Brain microvascular endothelial cell (primary cell): ENCODE results near the gene ATP2B2.

Source experiments
- DNase-seq: peaks from one replicate; pipeline ENCODE4 v3.0.0-alpha.2; 2020
- H3K27ac ChIP-seq: fragments of 250-450 bp; sonication (Bioruptor Pico); 2 replicates; pipeline ENCODE4 v1.5.1; 2020; ENCODE audit warnings: mild to moderate bottlenecking, moderate library complexity
- H3K27me3 ChIP-seq: fragments of 250-450 bp; sonication (Bioruptor Pico); replicated peaks from 2 replicates; pipeline ENCODE4 v1.5.1; 2020; ENCODE audit warnings: mild to moderate bottlenecking
- H3K36me3 ChIP-seq: fragments of 250-450 bp; sonication (Bioruptor Pico); replicated peaks from 2 replicates; pipeline ENCODE4 v1.5.1; 2020; ENCODE audit warnings: mild to moderate bottlenecking
- H3K4me3 ChIP-seq: 2 replicates; pipeline ENCODE4 v1.5.1; 2011; ENCODE audit warnings: low read depth, mild to moderate bottlenecking, control low read depth, low read length, moderate library complexity
- in situ Hi-C: cut with HindIII; loops from 2 replicates; pipeline ENCODE4 v1.10.0; 2017; ENCODE audit warnings: low sequenced_read_pairs, low pct_ligation_motif_present
- TF ChIP-seq, protein P1 (sequence below): IDR thresholded peaks from 2 replicates; pipeline ENCODE4 v1.5.1; 2011; ENCODE audit warnings: low read depth, mild to moderate bottlenecking, moderate library complexity, low read length, control low read depth, inconsistent platforms; ENCODE audit errors: missing control alignments

Gene ATP2B2

DNA sequence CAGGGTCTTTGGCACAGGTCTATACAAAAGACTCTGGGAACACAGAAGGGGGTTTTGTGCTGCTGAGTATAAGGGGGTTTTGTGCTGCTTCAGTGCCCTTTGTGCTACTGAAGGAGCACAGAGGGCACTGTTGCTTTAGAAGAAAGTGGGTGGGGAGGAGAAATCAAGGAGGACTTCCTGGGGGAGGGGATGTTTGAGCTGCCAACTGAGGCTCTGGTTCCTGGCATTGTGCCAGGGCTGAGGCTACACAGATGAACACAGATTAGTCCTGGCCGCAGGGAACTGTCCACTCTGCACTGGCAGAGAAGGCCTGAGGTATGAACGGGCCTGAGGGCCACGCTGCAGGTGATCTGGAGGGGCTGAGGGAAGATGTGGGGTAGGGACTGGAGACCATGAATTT is 152.2 kb downstream of the ATP2B2 start:
- no peaks in the 10 kb centered on the region for H3K27me3 ChIP-seq
- in situ Hi-C loops, result no loop called here
- H3K27ac ChIP-seq, result peak overlapping the region; percentile 79
- H3K4me3 ChIP-seq, result no peak overlapping the region
- no peak for DNase-seq
- no peaks in the 10 kb centered on the region for H3K36me3 ChIP-seq
- TF ChIP-seq, protein P1, sequence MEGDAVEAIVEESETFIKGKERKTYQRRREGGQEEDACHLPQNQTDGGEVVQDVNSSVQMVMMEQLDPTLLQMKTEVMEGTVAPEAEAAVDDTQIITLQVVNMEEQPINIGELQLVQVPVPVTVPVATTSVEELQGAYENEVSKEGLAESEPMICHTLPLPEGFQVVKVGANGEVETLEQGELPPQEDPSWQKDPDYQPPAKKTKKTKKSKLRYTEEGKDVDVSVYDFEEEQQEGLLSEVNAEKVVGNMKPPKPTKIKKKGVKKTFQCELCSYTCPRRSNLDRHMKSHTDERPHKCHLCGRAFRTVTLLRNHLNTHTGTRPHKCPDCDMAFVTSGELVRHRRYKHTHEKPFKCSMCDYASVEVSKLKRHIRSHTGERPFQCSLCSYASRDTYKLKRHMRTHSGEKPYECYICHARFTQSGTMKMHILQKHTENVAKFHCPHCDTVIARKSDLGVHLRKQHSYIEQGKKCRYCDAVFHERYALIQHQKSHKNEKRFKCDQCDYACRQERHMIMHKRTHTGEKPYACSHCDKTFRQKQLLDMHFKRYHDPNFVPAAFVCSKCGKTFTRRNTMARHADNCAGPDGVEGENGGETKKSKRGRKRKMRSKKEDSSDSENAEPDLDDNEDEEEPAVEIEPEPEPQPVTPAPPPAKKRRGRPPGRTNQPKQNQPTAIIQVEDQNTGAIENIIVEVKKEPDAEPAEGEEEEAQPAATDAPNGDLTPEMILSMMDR, result no peak

DNA sequence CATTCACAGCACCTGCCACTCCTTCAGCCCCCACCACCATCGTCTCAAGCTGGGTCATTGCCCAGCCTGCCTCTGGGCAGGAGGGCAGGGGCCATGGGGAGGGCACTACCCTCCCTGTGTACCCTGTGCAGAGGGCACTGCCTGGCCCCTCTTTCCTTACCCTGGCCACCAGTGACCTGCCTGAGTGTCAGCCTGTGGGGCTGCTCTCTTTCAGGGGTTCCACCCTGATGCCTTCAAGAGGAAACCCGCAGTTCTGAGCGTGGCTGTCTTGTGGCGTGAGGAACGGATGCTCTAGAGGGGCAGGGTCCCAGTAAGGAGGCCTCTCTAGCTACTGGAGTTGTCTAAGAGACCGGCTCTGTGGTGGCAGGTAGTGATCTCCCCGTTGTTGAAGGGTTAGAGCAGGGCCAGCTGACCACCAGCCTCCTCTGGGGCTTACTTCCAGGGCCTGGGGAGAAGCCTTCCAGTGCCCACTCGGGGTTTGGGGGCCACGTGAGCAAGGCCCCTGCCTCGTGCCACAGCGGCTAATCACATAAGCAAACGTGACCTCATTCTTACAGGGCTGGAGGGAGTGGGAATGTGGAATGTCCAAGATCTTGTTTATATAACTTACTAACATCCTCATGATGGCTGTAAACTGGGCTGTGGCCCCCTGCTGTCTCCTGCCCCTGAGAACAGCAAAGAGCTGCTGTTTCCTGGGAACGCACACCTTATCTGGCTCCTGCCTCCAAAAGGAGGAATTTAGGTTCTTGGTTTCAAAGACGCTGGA is 153.1 kb downstream of the ATP2B2 start:
- H3K36me3 ChIP-seq, result no peaks in the 10 kb centered on the region
- no peak overlapping the region for H3K4me3 ChIP-seq
- TF ChIP-seq, protein P1, result peak; percentile 44
- DNase-seq, result peak; percentile 95
- no peaks in the 10 kb centered on the region for H3K27me3 ChIP-seq
- peak overlapping the region; percentile 79 for H3K27ac ChIP-seq
- in situ Hi-C loops, result no loop called here

DNA sequence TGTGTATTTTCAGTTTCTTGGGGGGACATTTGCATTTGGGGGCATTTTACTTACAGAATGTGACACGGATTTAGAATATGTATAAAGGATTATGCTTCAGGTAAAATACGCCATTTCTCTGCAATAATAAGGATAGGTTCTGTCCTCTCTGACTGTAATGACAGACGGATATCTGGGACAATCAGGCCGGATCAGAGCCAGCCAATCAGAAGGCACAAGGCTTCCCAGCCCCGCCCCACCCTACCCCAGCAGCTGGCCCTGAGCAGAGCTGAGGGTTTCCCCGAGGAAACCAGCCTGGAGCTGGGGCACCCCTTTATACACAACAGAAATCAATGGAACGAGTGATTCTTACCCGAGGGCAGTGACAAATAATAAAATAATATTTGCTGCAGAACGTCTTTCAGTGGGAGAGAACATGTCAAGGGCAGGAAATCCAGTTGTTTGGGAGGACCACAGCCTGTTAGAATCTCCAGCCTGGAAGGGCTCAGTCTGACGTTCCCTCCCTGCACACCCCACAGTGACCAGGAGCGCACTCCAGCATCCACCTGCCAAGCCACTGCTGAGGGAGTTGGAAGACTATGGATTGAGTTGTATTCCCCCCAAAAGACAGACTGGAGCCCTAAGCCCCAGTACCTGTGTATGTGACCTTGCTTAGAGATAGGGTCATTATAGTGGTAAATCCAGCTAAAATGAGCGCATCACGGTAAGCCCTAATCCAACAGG is 154.2 kb downstream of the ATP2B2 start:
- Histone ChIP-seq H3K4me3 (no peak overlapping the region), H3K27me3 (no peaks in the 10 kb centered on the region), H3K27ac (no peak overlapping the region), H3K36me3 (no peaks in the 10 kb centered on the region)
- DNase-seq, result no peak
- in situ Hi-C loops, result no loop called here
- TF ChIP-seq, protein P1, result no peak

DNA sequence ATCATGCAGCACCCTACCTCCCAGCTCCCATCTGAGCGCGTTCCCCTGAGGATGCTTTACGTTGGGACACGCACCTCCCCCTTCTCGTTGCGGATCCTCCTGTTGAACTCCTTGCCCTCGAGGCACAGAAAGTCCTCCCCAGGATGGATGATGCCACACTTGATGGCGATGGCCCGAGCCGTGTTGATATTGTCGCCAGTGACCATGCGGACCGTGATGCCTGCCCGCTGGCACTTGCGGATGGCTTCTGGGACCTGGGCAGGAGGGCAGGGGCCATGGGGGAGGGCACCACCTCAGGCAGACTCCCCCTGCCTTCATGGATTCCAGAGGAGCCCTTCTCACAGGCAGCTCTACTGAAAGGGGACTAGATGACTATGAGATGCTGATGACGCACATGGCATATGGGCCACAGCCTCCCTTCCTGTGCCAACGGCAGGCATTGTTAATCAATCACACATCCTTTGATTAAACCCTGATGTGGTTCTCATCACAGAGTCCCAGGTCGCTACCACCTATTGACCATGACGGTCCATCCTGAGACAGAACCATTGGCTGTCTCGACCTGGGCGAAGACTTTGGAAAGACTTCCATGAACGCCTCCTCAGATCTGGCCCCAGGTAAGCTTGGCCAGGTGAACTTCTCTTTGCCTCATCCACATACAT is 154.9 kb downstream of the ATP2B2 start:
- H3K36me3 ChIP-seq, result no peaks in the 10 kb centered on the region
- TF ChIP-seq, protein P1, result no peak
- H3K27me3 ChIP-seq, result no peaks in the 10 kb centered on the region
- DNase-seq, result no peak
- in situ Hi-C loops, result no loop called here
- H3K27ac ChIP-seq, result no peak overlapping the region
- no peak overlapping the region for H3K4me3 ChIP-seq

DNA sequence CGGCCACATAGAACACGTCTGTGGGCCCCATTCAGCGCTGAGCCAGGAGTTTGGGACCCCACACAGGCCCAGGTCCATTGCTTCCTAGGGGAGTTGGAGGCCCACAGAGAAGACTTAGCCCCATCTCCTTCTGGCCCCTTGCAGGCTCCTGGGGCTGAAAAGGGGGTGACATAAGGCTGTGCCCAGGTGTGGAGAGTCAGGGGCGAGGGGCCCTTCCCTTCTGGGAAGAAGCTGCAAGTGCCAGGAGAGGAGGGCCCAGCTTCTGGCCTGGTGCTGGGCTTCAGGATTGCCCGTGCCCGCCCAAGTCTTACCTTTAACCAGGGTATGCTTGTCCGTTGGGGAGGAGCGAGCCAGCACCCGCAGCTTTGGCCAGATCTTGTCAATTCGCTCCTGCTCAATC is 155.6 kb downstream of the ATP2B2 start:
- Histone ChIP-seq H3K36me3 (no peaks in the 10 kb centered on the region), H3K27me3 (no peaks in the 10 kb centered on the region), H3K27ac (no peak overlapping the region), H3K4me3 (no peak overlapping the region)
- DNase-seq, result no peak
- in situ Hi-C loops, result no loop called here
- TF ChIP-seq, protein P1, result no peak
